ENCODE data around the gene MXD3. TPM values are rescaled to one million over a fixed set of nuclear protein-coding genes. Genes with fewer than 3 reads are reported as not detected.
"Not testable (repeated sequence)": the region's sequence is repeated elsewhere in the genome, so short reads cannot be mapped to it uniquely, and the experiment has no call there.

The MXD3 gene
- total and polyA plus RNA-seq, 12 donors = 0.16 to 42.6 (median 3.6) TPM

GRCh38 chr5:177343777-177344176 is 32.1 kb upstream of the MXD3 start:
- H3K27me3 ChIP-seq = no peaks in the 10 kb centered on the region
- no peak overlapping the region for H3K27ac ChIP-seq
- TF ChIP-seq CTCF (IDR thresholded peaks at IDR 0.05) = no peak
- TF ChIP-seq POLR2A (IDR thresholded peaks at IDR 0.05) = no peak
- H3K4me3 ChIP-seq = no peak overlapping the region
- H3K36me3 ChIP-seq (replicated peaks in 1 of 2) = peaks cover 0 to 16% of the 10 kb centered on the region in 2 donors
- intact Hi-C loops (cut with DNase I) = no loop called here
- H3K9me3 ChIP-seq (replicated peaks in 1 of 3) = no peaks in the 10 kb centered on the region
- WGBS, 4 donors = 95 to 98% (median 96%) methylated on average over 6 of the region's 6 CpGs
- peaks cover 0 to 22% of the 10 kb centered on the region in 2 donors for H3K4me1 ChIP-seq (replicated peaks in 1 of 2)
- DNase-seq = no peak

DNA sequence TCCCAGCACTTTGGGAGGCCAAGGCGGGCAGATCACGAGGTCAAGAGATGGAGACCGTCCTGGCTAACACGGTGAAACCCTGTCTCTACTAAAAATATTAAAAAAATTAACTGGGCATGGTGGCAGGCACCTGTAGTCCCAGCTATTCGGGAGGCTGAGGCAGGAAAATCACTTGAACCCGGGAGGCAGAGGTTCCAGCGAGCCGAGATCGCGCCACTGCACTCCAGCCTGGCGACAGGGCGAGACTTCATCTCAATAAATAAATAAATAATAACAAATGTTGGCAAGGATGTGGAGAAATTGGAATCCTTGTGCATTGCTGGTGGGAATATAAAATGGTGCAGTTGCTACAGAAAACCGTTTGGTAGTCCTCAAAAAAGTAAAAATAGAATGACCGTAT is 31.3 kb upstream of the MXD3 start:
- DNase-seq; intact Hi-C loops (cut with DNase I); H3K27me3 ChIP-seq; H3K27ac ChIP-seq; H3K4me3 ChIP-seq; H3K9me3 ChIP-seq (replicated peaks in 1 of 3): not testable (repeated sequence)
- Histone ChIP-seq H3K4me1 (replicated peaks in 1 of 2) (peaks cover 0 to 17% of the 10 kb centered on the region in 2 donors), H3K36me3 (replicated peaks in 1 of 2) (peaks cover 0 to 21% of the 10 kb centered on the region in 2 donors)
- WGBS, 4 donors = 92 to 95% (median 94%) methylated on average over 14 of the region's 14 CpGs

- no peak overlapping the region for H3K27ac ChIP-seq
- no peaks in the 10 kb centered on the region for H3K9me3 ChIP-seq (replicated peaks in 1 of 3)
- intact Hi-C loops (cut with DNase I) = no loop called here
- no peak for TF ChIP-seq POLR2A (IDR thresholded peaks at IDR 0.05)
- TF ChIP-seq CTCF (IDR thresholded peaks at IDR 0.05) = no peak
- no peaks in the 10 kb centered on the region for H3K27me3 ChIP-seq
- WGBS, 4 donors = 60 to 71% (median 61%) methylated on average over 9 to 11 of the region's 11 CpGs
- H3K36me3 ChIP-seq (replicated peaks in 1 of 2) = peaks cover 0 to 52% of the 10 kb centered on the region in 2 donors
- H3K4me3 ChIP-seq = no peak overlapping the region
- no peak for DNase-seq
- no peaks in the 10 kb centered on the region for H3K4me1 ChIP-seq (replicated peaks in 1 of 2)
These were observed 27.5 kb upstream of the MXD3 start for GRCh38 chr5:177339107-177339638.

GRCh38 chr5:177338251-177339106 is 26.8 kb upstream of the MXD3 start:
- no peak for TF ChIP-seq POLR2A (IDR thresholded peaks at IDR 0.05)
- TF ChIP-seq CTCF (IDR thresholded peaks at IDR 0.05) = no peak
- intact Hi-C loops (cut with DNase I) = no loop called here
- Histone ChIP-seq H3K27ac (no peak overlapping the region), H3K36me3 (replicated peaks in 1 of 2) (peaks cover 0 to 58% of the 10 kb centered on the region in 2 donors), H3K4me1 (replicated peaks in 1 of 2) (no peaks in the 10 kb centered on the region), H3K27me3 (no peaks in the 10 kb centered on the region), H3K9me3 (replicated peaks in 1 of 3) (no peaks in the 10 kb centered on the region), H3K4me3 (no peak overlapping the region)
- no peak for DNase-seq
- 85 to 88% (median 86%) methylated on average over 8 to 22 of the region's 22 CpGs for WGBS, 4 donors

Measured in adrenal gland (tissue), 12 donors.